A673 (cell line): ENCODE results near the gene KCNK7. TPM values are rescaled to one million over a fixed set of nuclear protein-coding genes. Genes with fewer than 3 reads are reported as not detected.

Source experiments
- BruUV-seq: library from RNA; stranded (reverse); fragments of 400-500 nt; replicated peaks from 2 replicates; lab custom pipeline; 2021; lab: Mats Ljungman, UMichigan
- CTCF ChIA-PET: fragments of 300-600 bp; sonication (Branson Sonifier 250); formaldehyde crosslinking; loops from one replicate; lab custom pipeline; 2022; ENCODE audit warnings: antibody characterized with exemption; lab: Charles Lee
- POLR2A ChIA-PET: fragments of 300-600 bp; sonication (Branson Sonifier 250); formaldehyde crosslinking; loops from one replicate; lab custom pipeline; 2022; ENCODE audit warnings: antibody characterized with exemption; ENCODE audit not compliant: low non-redundant PET; lab: Charles Lee
- DNase-seq: peaks from one replicate; pipeline ENCODE4 v3.0.0-alpha.2; 2015; ENCODE audit warnings: low spot score
- H3K27ac ChIP-seq: fragments of 200-600 bp; sonication (generic); 2 replicates; pipeline ENCODE4 v1.5.1; 2016; ENCODE audit warnings: mixed run types, low read depth, mild to moderate bottlenecking, mixed read lengths, antibody characterized with exemption, low read length; ENCODE audit not compliant: poor library complexity, severe bottlenecking
- H3K27me3 ChIP-seq: fragments of 200-600 bp; sonication (generic); replicated peaks from 2 replicates; pipeline ENCODE4 v1.6.1; 2017; ENCODE audit warnings: mixed run types, low read depth, mild to moderate bottlenecking, mixed read lengths, antibody characterized with exemption, low read length; ENCODE audit not compliant: insufficient read depth, poor library complexity
- H3K36me3 ChIP-seq: fragments of 200-600 bp; sonication (generic); 2 replicates; pipeline ENCODE4 v1.6.1; 2016; ENCODE audit warnings: mixed run types, mild to moderate bottlenecking, mixed read lengths, antibody characterized with exemption, low read length; ENCODE audit not compliant: insufficient read depth, poor library complexity, severe bottlenecking
- H3K4me1 ChIP-seq: fragments of 200-600 bp; sonication (generic); 2 replicates; pipeline ENCODE4 v1.6.1; 2017; ENCODE audit warnings: mixed run types, mild to moderate bottlenecking, mixed read lengths, antibody characterized with exemption, low read length; ENCODE audit not compliant: insufficient read depth, poor library complexity, severe bottlenecking
- H3K4me3 ChIP-seq: fragments of 200-600 bp; sonication (generic); 2 replicates; pipeline ENCODE4 v1.5.1; 2016; ENCODE audit warnings: low read depth, mixed run types, mild to moderate bottlenecking, mixed read lengths, low read length; ENCODE audit not compliant: poor library complexity, severe bottlenecking
- H3K9me3 ChIP-seq: fragments of 200-600 bp; sonication (generic); 2 replicates; pipeline ENCODE4 v1.6.1; 2016; ENCODE audit warnings: mixed run types, low read depth, mild to moderate bottlenecking, mixed read lengths, antibody characterized with exemption, low read length; ENCODE audit not compliant: poor library complexity, severe bottlenecking
- EZH2 ChIP-seq: fragments of 200-600 bp; sonication (generic); IDR thresholded peaks from 2 replicates; pipeline ENCODE4 v1.6.1; 2017; ENCODE audit warnings: borderline replicate concordance, low read depth, mild to moderate bottlenecking, mixed read lengths, antibody characterized with exemption, low read length; ENCODE audit not compliant: poor library complexity, severe bottlenecking
- intact Hi-C: fragments of 100-400 bp; cut with micrococcal nuclease; formaldehyde crosslinking; loops from one replicate; pipeline ENCODE4 v1.10.0; 2022; ENCODE audit not compliant: unreplicated experiment
- total RNA-seq: library from RNA; stranded (reverse); gene quantifications from 2 replicates; pipeline ENCODE4 v1.2.3, GENCODE V29; 2021
- TF ChIP-seq, protein P1 (sequence below): fragments of 300-800, 200-600 bp; sonication (generic); conservative IDR thresholded peaks from 2 replicates; pipeline ENCODE4 v1.5.1; 2017; ENCODE audit warnings: low read depth, mild to moderate bottlenecking, antibody characterized with exemption, low read length, moderate library complexity, mixed read lengths

Gene KCNK7
- total RNA-seq, 1 experiment from 2014 or later, result 2.3 TPM

- Histone ChIP-seq H3K4me1 (peaks cover 28% of the 10 kb centered on the region), H3K27ac (no peak overlapping the region), H3K9me3 (no peaks in the 10 kb centered on the region), H3K27me3 (no peaks in the 10 kb centered on the region), H3K4me3 (no peak overlapping the region), H3K36me3 (peaks cover 17% of the 10 kb centered on the region)
- no TSS peak for BruUV-seq
- DNase-seq, result no peak
- no peak for TF ChIP-seq EZH2
- TF ChIP-seq, protein P1, sequence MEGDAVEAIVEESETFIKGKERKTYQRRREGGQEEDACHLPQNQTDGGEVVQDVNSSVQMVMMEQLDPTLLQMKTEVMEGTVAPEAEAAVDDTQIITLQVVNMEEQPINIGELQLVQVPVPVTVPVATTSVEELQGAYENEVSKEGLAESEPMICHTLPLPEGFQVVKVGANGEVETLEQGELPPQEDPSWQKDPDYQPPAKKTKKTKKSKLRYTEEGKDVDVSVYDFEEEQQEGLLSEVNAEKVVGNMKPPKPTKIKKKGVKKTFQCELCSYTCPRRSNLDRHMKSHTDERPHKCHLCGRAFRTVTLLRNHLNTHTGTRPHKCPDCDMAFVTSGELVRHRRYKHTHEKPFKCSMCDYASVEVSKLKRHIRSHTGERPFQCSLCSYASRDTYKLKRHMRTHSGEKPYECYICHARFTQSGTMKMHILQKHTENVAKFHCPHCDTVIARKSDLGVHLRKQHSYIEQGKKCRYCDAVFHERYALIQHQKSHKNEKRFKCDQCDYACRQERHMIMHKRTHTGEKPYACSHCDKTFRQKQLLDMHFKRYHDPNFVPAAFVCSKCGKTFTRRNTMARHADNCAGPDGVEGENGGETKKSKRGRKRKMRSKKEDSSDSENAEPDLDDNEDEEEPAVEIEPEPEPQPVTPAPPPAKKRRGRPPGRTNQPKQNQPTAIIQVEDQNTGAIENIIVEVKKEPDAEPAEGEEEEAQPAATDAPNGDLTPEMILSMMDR, result no peak
- POLR2A ChIA-PET, result no interaction called here
- CTCF ChIA-PET, result no interaction called here
- intact Hi-C loops, result loop anchor here (5.0 kb wide), 1 partner anchor 37 kb away; the partner anchor contains the start of genes FAM89B and ZNRD2
Measured at GRCh38 chr11:65609665-65610064, 14.1 kb upstream of the KCNK7 start.

DNA sequence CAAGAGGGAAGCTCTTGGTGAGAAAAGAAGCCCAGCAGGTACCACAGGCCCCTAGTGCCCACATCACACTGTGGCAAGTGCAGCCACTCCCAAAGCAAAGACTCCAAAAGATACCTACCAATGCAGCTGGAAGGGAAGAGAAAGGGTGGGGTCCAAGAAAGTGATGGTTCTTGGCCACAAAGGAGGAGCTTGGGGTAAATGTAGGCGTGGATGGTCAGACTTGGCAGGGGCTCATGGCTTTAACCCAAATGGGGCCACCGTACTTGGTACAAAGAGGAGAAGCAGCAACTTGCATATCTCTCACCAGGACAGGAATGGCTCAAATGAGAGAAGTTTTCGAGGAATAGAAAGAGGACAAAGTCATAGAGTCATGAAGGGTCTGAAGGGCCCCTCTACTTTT is 13.6 kb upstream of the KCNK7 start:
- intact Hi-C loops, result loop anchor here (5.0 kb wide), 1 partner anchor 37 kb away; the partner anchor contains the start of genes FAM89B and ZNRD2
- no peaks in the 10 kb centered on the region for H3K9me3 ChIP-seq

DNA sequence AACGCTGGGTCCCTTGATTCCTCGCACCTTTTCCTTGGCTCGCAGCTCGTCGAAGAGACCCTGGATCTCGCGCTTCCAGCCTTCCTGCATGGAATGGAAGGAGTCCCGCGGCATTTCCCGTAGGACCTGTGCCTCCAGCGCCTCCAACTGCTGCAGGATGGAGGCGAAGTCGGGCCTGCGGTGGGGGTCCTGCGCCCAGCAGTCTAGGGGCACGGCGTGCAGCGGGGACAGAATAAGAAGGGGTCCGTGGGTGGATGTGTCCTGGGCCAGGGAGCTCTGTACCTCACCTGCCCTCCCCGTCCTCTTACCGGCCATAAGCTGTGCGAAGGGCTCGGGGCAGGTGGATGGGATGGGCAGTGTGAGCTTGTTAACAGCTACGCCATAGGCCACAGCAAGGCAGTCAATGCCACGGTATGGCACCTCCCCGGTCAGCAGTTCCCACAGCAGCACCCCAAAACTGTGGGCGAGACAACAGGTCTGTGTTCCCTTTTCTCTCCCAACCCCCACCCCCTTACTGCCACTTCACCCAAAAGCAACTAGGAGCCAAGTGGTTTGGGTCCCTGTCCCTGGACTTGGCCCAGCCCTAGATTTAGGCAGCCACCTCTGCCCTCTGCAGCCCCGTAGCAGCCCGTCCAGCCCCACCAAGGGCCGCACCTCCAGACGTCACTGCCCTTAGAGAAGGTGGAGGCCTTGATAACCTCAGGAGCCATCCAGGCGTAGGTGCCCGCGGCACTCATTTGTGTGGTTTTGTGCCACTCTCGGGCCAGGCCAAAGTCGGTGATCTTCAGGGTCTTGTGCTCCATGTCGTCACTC is 12.2 kb upstream of the KCNK7 start:
- DNase-seq, result no peak
- no peak for TF ChIP-seq EZH2
- TF ChIP-seq, protein P1, result no peak
- Histone ChIP-seq H3K4me1 (peaks cover 22% of the 10 kb centered on the region), H3K4me3 (peak overlapping the region; percentile 35), H3K36me3 (peaks cover 28% of the 10 kb centered on the region), H3K9me3 (no peaks in the 10 kb centered on the region), H3K27ac (peak overlapping the region; percentile 57), H3K27me3 (no peaks in the 10 kb centered on the region)
- ChIA-PET POLR2A (no interaction called here), CTCF (interaction anchor here (1.0 to 2.5 kb wide), 3 partner anchors 14 to 68 kb away, joined by 3 to 9 read pairs (median 6); partner anchors contain the start of gene ZNRD2)
- intact Hi-C loops, result loop anchor here (5.0 kb wide), 1 partner anchor 36 kb away; the partner anchor contains the start of genes FAM89B and ZNRD2
- no TSS peak for BruUV-seq

More for the DNA sequence above, 13.6 kb upstream of the KCNK7 start:
- Histone ChIP-seq H3K27me3 (no peaks in the 10 kb centered on the region), H3K27ac (no peak overlapping the region), H3K4me1 (peaks cover 28% of the 10 kb centered on the region), H3K4me3 (no peak overlapping the region), H3K36me3 (peaks cover 20% of the 10 kb centered on the region)
- ChIA-PET CTCF (no interaction called here), POLR2A (no interaction called here)
- TF ChIP-seq, protein P1, result no peak
- TF ChIP-seq EZH2, result no peak
- no peak for DNase-seq
- no TSS peak for BruUV-seq
